PC-9 (cell line): ENCODE results near the gene FOSB. TPM values are rescaled to one million over a fixed set of nuclear protein-coding genes. Genes with fewer than 3 reads are reported as not detected.

Source experiments
- BruUV-seq: library from RNA; stranded (reverse); fragments of 400-500 nt; replicated peaks from 2 replicates; lab custom pipeline; 2021; lab: Mats Ljungman, UMichigan
- CTCF ChIA-PET: fragments of 300-600 bp; sonication (Branson Sonifier 250); formaldehyde crosslinking; loops from one replicate; lab custom pipeline; 2022; ENCODE audit warnings: antibody characterized with exemption; lab: Charles Lee
- POLR2A ChIA-PET: fragments of 300-600 bp; sonication (Branson Sonifier 250); formaldehyde crosslinking; loops from one replicate; lab custom pipeline; 2022; ENCODE audit warnings: antibody characterized with exemption; ENCODE audit not compliant: unreplicated experiment; lab: Charles Lee
- DNase-seq, 2 experiments: peaks; one replicate each; pipeline versions ENCODE4 v3.0.0 to v3.0.0-alpha.2; 2015 to 2022; ENCODE audit warnings: mixed read lengths in 1 of 2
- H2AFZ ChIP-seq: fragments of 200-600 bp; sonication (generic); 2 replicates; pipeline ENCODE4 v1.8.1; 2017; ENCODE audit warnings: antibody characterized with exemption
- H3F3A ChIP-seq: fragments of 200-600 bp; sonication (generic); 2 replicates; pipeline ENCODE4 v1.8.1; 2017; ENCODE audit warnings: antibody characterized with exemption, mild to moderate bottlenecking, low read depth; ENCODE audit not compliant: insufficient read depth
- H3K27ac ChIP-seq: fragments of 200-600 bp; sonication (generic); 2 replicates; pipeline ENCODE4 v1.6.1; 2016; ENCODE audit warnings: mixed run types
- H3K27me3 ChIP-seq: fragments of 200-600 bp; sonication (generic); 2 replicates; pipeline ENCODE4 v1.6.1; 2016; ENCODE audit warnings: low read depth, mixed run types; ENCODE audit not compliant: insufficient read depth
- H3K36me3 ChIP-seq: fragments of 200-600 bp; sonication (generic); 2 replicates; pipeline ENCODE4 v1.6.1; 2016; ENCODE audit warnings: low read depth, mixed run types
- H3K4me1 ChIP-seq: fragments of 200-600 bp; sonication (generic); replicated peaks from 2 replicates; pipeline ENCODE4 v1.6.1; 2016; ENCODE audit warnings: mixed run types; ENCODE audit not compliant: insufficient read depth
- H3K4me2 ChIP-seq: fragments of 200-600 bp; sonication (generic); 2 replicates; pipeline ENCODE4 v1.6.1; 2017; ENCODE audit warnings: mixed run types
- H3K4me3 ChIP-seq: fragments of 200-600 bp; sonication (generic); 2 replicates; pipeline ENCODE4 v1.6.1; 2016; ENCODE audit warnings: mixed run types
- H3K79me2 ChIP-seq: fragments of 200-600 bp; sonication (generic); 2 replicates; pipeline ENCODE4 v1.6.1; 2017; ENCODE audit warnings: low read depth, mixed run types
- H3K9me2 ChIP-seq: fragments of 200-600 bp; sonication (generic); 2 replicates; pipeline ENCODE4 v1.8.1; 2017; ENCODE audit warnings: mild to moderate bottlenecking; ENCODE audit not compliant: insufficient read depth
- H3K9me3 ChIP-seq: fragments of 200-600 bp; sonication (generic); 2 replicates; pipeline ENCODE4 v1.8.1; 2016; ENCODE audit warnings: low read depth; ENCODE audit not compliant: insufficient read depth
- H4K20me1 ChIP-seq: fragments of 200-600 bp; sonication (generic); 2 replicates; pipeline ENCODE4 v1.8.1; 2017; ENCODE audit not compliant: insufficient read depth
- CTCF ChIP-seq: fragments of 200-600 bp; sonication (generic); conservative IDR thresholded peaks from 2 replicates; pipeline ENCODE4 v1.6.1; 2017; ENCODE audit warnings: mixed run types, antibody characterized with exemption, mild to moderate bottlenecking, moderate library complexity
- EZH2 ChIP-seq: fragments of 200-600 bp; sonication (generic); IDR thresholded peaks from 2 replicates; pipeline ENCODE4 v1.8.0; 2017; ENCODE audit warnings: antibody characterized with exemption, low read depth
- intact Hi-C: fragments of 100-400 bp; cut with micrococcal nuclease; formaldehyde crosslinking; loops from one replicate; pipeline ENCODE4 v1.10.0; 2022; ENCODE audit not compliant: unreplicated experiment
- total RNA-seq: library from RNA; stranded (reverse); gene quantifications from 2 replicates; pipeline ENCODE4 v1.2.3, GENCODE V29; 2021

Gene FOSB
- total RNA-seq, 1 experiment from 2014 or later: 7.9 TPM

- H4K20me1 ChIP-seq: 0 out of 2 replicates have a peak, but pooled peaks cover 1% of the 10 kb centered on the region
- no peak overlapping the region for H3K4me2 ChIP-seq
- no peaks in the 10 kb centered on the region for H3K36me3 ChIP-seq
- POLR2A ChIA-PET: no interaction called here
- peaks cover 22% of the 10 kb centered on the region for H3K4me1 ChIP-seq
- no peak for DNase-seq
- H3K9me3 ChIP-seq: no peaks in the 10 kb centered on the region
- no peak overlapping the region for H2AFZ ChIP-seq
- H3K27me3 ChIP-seq: no peaks in the 10 kb centered on the region
- TF ChIP-seq CTCF (no peak), EZH2 (no peak)
- H3K79me2 ChIP-seq: 0 out of 2 replicates have a peak, but pooled peaks cover 4% of the 10 kb centered on the region
- no peaks in the 10 kb centered on the region for H3K9me2 ChIP-seq
- intact Hi-C loops: no loop called here
- CTCF ChIA-PET: interaction anchor here (0.6 kb wide), 1 partner anchor 785 kb away, joined by 3 read pairs; no protein-coding TSS in a partner anchor
- no TSS peak for BruUV-seq
- no peak overlapping the region for H3K4me3 ChIP-seq
- peaks cover 42% of the 10 kb centered on the region for H3F3A ChIP-seq
- H3K27ac ChIP-seq: no peak overlapping the region
Measured at GRCh38 chr19:45500918-45501729, 33.3 kb downstream of the FOSB start.

- ChIA-PET POLR2A (no interaction called here), CTCF (interaction anchor here (0.6 kb wide), 1 partner anchor 784 kb away, joined by 3 read pairs; no protein-coding TSS in a partner anchor)
- Histone ChIP-seq H3F3A (peaks cover 39% of the 10 kb centered on the region), H3K27me3 (no peaks in the 10 kb centered on the region), H3K36me3 (no peaks in the 10 kb centered on the region), H3K27ac (no peak overlapping the region), H4K20me1 (no peaks in the 10 kb centered on the region), H3K9me2 (no peaks in the 10 kb centered on the region), H2AFZ (no peak overlapping the region), H3K79me2 (0 out of 2 replicates have a peak, but pooled peaks cover 4% of the 10 kb centered on the region), H3K9me3 (no peaks in the 10 kb centered on the region), H3K4me3 (no peak overlapping the region), H3K4me2 (no peak overlapping the region), H3K4me1 (peaks cover 21% of the 10 kb centered on the region)
- intact Hi-C loops: no loop called here
- no TSS peak for BruUV-seq
- TF ChIP-seq EZH2 (no peak), CTCF (no peak)
- no peak for DNase-seq
Measured at GRCh38 chr19:45501730-45502014, 33.9 kb downstream of the FOSB start.

GRCh38 chr19:45502111-45502510 lies 34.3 kb downstream of the FOSB start:
- POLR2A ChIA-PET: no interaction called here
- Histone ChIP-seq H3K9me3 (no peaks in the 10 kb centered on the region), H3K4me2 (no peak overlapping the region), H3K79me2 (peaks cover 7% of the 10 kb centered on the region), H3F3A (peaks cover 39% of the 10 kb centered on the region), H3K4me3 (no peak overlapping the region), H3K27me3 (no peaks in the 10 kb centered on the region), H3K27ac (no peak overlapping the region), H2AFZ (no peak overlapping the region), H3K4me1 (peaks cover 21% of the 10 kb centered on the region), H3K36me3 (no peaks in the 10 kb centered on the region), H3K9me2 (no peaks in the 10 kb centered on the region), H4K20me1 (no peaks in the 10 kb centered on the region)
- CTCF ChIA-PET: no interaction called here
- no peak for DNase-seq
- intact Hi-C loops: no loop called here
- TF ChIP-seq CTCF (no peak), EZH2 (no peak)
- BruUV-seq: no TSS peak
